Loucy (cell line): ENCODE results near the gene PLSCR1.
A peak's percentile ranks its signal among the peaks of the same experiment; 100 is the strongest.

Source experiments
- H2AFZ ChIP-seq: fragments of 200-600 bp; sonication (generic); 2 replicates; pipeline ENCODE4 v1.6.0; 2016; ENCODE audit warnings: antibody characterized with exemption, mild to moderate bottlenecking, low read length, moderate library complexity
- H3F3A ChIP-seq: fragments of 200-600 bp; 2 replicates; pipeline ENCODE4 v1.6.0; 2016; ENCODE audit warnings: antibody characterized with exemption, low read depth, mild to moderate bottlenecking
- H3K27me3 ChIP-seq: fragments of 200-600 bp; sonication (generic); 2 replicates; pipeline ENCODE4 v1.6.1; 2014; ENCODE audit warnings: low read length, mild to moderate bottlenecking; ENCODE audit not compliant: insufficient read depth, poor library complexity, severe bottlenecking
- H3K36me3 ChIP-seq: fragments of 200-600 bp; sonication (generic); 2 replicates; pipeline ENCODE4 v1.6.1; 2016; ENCODE audit warnings: low read length; ENCODE audit not compliant: insufficient read depth
- H3K4me1 ChIP-seq: fragments of 200-600 bp; sonication (generic); 2 replicates; pipeline ENCODE4 v1.5.1; 2014; ENCODE audit warnings: low read length, mild to moderate bottlenecking; ENCODE audit not compliant: insufficient read depth, poor library complexity, severe bottlenecking
- H3K4me2 ChIP-seq: fragments of 200-600 bp; sonication (generic); 2 replicates; pipeline ENCODE4 v1.6.0; 2014; ENCODE audit warnings: antibody characterized with exemption, low read length, low read depth, mild to moderate bottlenecking; ENCODE audit not compliant: poor library complexity, severe bottlenecking
- H3K4me3 ChIP-seq: fragments of 200-600 bp; sonication (generic); 2 replicates; pipeline ENCODE4 v1.5.1; 2014; ENCODE audit warnings: low read length, mild to moderate bottlenecking, mixed read lengths; ENCODE audit not compliant: poor library complexity, severe bottlenecking
- H3K79me2 ChIP-seq: fragments of 200-600 bp; sonication (generic); 2 replicates; pipeline ENCODE4 v1.6.1; 2014; ENCODE audit warnings: low read length; ENCODE audit not compliant: insufficient read depth
- H3K9ac ChIP-seq: fragments of 200-600 bp; sonication (generic); 2 replicates; pipeline ENCODE4 v1.6.0; 2014; ENCODE audit warnings: mild to moderate bottlenecking, low read depth, low read length, moderate library complexity; ENCODE audit not compliant: poor library complexity, severe bottlenecking
- H3K9me2 ChIP-seq: fragments of 200-600 bp; sonication (generic); replicated peaks from 2 replicates; pipeline ENCODE4 v1.6.1; 2016; ENCODE audit warnings: low read depth, low read length, mixed read lengths
- H3K9me3 ChIP-seq: fragments of 200-600 bp; sonication (generic); 2 replicates; pipeline ENCODE4 v1.6.1; 2014; ENCODE audit warnings: mild to moderate bottlenecking, antibody characterized with exemption, low read length, low read depth; ENCODE audit not compliant: insufficient read depth
- H4K20me1 ChIP-seq: fragments of 200-600 bp; sonication (generic); 2 replicates; pipeline ENCODE4 v1.6.0; 2014; ENCODE audit warnings: antibody characterized with exemption, low read length, mild to moderate bottlenecking; ENCODE audit not compliant: insufficient read depth, poor library complexity, severe bottlenecking
- EZH2phosphoT487 ChIP-seq: fragments of 200-600 bp; IDR thresholded peaks from 2 replicates; pipeline ENCODE4 v1.6.1; 2018; ENCODE audit warnings: antibody characterized with exemption, mild to moderate bottlenecking, moderate library complexity, borderline replicate concordance
- TF ChIP-seq, protein P1 (sequence below): fragments of 200-600 bp; sonication (generic); conservative IDR thresholded peaks from 2 replicates; pipeline ENCODE4 v1.5.1; 2014; ENCODE audit warnings: mild to moderate bottlenecking, antibody characterized with exemption, low read length

The PLSCR1 gene

DNA sequence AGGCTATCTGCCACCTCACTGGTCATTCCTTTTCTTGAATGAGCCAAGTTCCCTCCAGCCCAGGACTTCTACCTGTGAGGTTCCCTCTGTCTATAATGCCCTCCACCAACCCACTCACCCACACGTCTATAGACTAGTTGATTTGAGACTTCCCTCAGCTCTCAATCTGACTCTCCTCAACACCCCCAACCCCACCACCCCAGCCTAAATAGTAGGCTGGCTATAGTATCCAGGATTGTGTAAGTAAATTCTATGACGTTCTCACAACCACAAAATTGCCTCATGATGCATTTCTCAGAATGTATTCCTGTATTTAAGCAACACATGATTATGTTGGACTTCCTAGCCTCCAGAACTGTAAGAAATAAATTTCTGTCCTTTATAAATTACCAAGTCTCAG is 2.2 kb downstream of the PLSCR1 start:
- Histone ChIP-seq H3K36me3 (no peaks in the 10 kb centered on the region), H3K9me3 (no peaks in the 10 kb centered on the region), H4K20me1 (peaks cover 50% of the 10 kb centered on the region), H3K27me3 (no peaks in the 10 kb centered on the region), H3K9ac (peak overlapping the region; percentile 25), H3F3A (peaks cover 3% of the 10 kb centered on the region; the same call in 1 of the 2 replicates), H3K4me1 (peaks cover 42% of the 10 kb centered on the region), H3K4me3 (peak overlapping the region; percentile 95), H3K79me2 (peaks cover 66% of the 10 kb centered on the region), H2AFZ (no peak overlapping the region), H3K9me2 (no peaks in the 10 kb centered on the region), H3K4me2 (peak overlapping the region; percentile 91)
- TF ChIP-seq, protein P1, sequence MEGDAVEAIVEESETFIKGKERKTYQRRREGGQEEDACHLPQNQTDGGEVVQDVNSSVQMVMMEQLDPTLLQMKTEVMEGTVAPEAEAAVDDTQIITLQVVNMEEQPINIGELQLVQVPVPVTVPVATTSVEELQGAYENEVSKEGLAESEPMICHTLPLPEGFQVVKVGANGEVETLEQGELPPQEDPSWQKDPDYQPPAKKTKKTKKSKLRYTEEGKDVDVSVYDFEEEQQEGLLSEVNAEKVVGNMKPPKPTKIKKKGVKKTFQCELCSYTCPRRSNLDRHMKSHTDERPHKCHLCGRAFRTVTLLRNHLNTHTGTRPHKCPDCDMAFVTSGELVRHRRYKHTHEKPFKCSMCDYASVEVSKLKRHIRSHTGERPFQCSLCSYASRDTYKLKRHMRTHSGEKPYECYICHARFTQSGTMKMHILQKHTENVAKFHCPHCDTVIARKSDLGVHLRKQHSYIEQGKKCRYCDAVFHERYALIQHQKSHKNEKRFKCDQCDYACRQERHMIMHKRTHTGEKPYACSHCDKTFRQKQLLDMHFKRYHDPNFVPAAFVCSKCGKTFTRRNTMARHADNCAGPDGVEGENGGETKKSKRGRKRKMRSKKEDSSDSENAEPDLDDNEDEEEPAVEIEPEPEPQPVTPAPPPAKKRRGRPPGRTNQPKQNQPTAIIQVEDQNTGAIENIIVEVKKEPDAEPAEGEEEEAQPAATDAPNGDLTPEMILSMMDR, result no peak
- TF ChIP-seq EZH2phosphoT487, result no peak

DNA sequence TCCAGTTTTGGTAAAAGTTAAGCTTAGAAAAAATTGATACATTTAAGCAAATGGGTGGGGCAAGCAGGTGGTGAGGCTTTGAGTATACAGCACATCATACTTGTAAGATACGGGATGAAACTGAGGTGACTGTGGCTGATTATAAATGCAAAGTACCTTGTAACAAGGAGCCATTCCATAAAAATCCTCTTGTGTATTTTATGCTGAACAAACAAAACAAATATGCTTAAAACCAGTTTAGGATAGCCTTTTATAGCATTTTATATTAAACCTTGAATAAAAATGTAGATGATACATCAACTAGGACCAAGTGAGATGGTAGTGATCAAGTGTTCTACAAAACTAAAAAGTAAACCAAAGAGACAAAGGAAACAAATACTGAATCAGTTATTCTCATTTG is 3.4 kb downstream of the PLSCR1 start:
- TF ChIP-seq, protein P1, result no peak
- TF ChIP-seq EZH2phosphoT487, result no peak
- no peaks in the 10 kb centered on the region for H3K36me3 ChIP-seq
- H3K27me3 ChIP-seq, result no peaks in the 10 kb centered on the region
- H3K9ac ChIP-seq, result peak overlapping the region; percentile 25
- H3K9me2 ChIP-seq, result no peaks in the 10 kb centered on the region
- peak overlapping the region; percentile 91 for H3K4me2 ChIP-seq
- H3K4me1 ChIP-seq, result peaks cover 51% of the 10 kb centered on the region
- H3K79me2 ChIP-seq, result peaks cover 74% of the 10 kb centered on the region
- peaks cover under 1% of the 10 kb centered on the region; the same call in 1 of the 2 replicates for H3F3A ChIP-seq
- no peak overlapping the region for H2AFZ ChIP-seq
- H4K20me1 ChIP-seq, result peaks cover 57% of the 10 kb centered on the region
- H3K9me3 ChIP-seq, result no peaks in the 10 kb centered on the region
- peak overlapping the region; percentile 95 for H3K4me3 ChIP-seq

DNA sequence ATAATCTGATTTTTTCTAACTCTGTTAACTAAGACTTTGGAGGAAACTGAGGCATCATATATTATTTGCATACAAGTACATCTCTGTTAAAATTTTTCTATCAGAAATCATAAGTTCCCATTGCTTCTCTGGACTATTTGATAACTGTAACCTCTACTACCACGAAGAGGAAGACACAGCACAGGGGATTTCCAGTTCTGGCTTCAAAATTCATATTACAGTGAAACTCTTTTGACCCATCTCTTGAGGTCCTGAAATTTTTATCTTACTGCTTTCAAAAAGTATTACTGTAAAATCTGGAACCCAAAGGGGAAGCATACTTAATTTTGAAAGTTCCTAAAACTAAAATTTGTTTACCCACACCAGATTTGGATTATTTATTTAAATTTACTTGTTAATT is 4.2 kb downstream of the PLSCR1 start:
- H3K4me2 ChIP-seq, result peak overlapping the region; percentile 91
- H3K4me3 ChIP-seq, result peak overlapping the region; percentile 95
- H3K27me3 ChIP-seq, result no peaks in the 10 kb centered on the region
- H3F3A ChIP-seq, result no peaks in the 10 kb centered on the region
- H3K79me2 ChIP-seq, result peaks cover 74% of the 10 kb centered on the region
- H3K36me3 ChIP-seq, result no peaks in the 10 kb centered on the region
- H3K9me2 ChIP-seq, result no peaks in the 10 kb centered on the region
- no peaks in the 10 kb centered on the region for H3K9me3 ChIP-seq
- H2AFZ ChIP-seq, result no peak overlapping the region
- TF ChIP-seq, protein P1, result no peak
- TF ChIP-seq EZH2phosphoT487, result no peak
- peaks cover 60% of the 10 kb centered on the region for H4K20me1 ChIP-seq
- H3K9ac ChIP-seq, result peak overlapping the region; percentile 25
- peaks cover 54% of the 10 kb centered on the region for H3K4me1 ChIP-seq
